NT2/D1 (cell line): ENCODE data around the gene C10orf120.

Experiments
- SUZ12 ChIP-seq: IDR thresholded peaks from 2 replicates; pipeline ENCODE4 v1.6.1; 2011; ENCODE audit not compliant: insufficient read length, insufficient read depth; ENCODE audit errors: extremely low read depth
- YY1 ChIP-seq: IDR thresholded peaks from 2 replicates; pipeline ENCODE4 v1.6.1; 2011; ENCODE audit not compliant: insufficient read length, insufficient read depth
- ZNF274 ChIP-seq: IDR thresholded peaks from 2 replicates; pipeline ENCODE4 v1.6.1; 2011; ENCODE audit warnings: mild to moderate bottlenecking, low read depth, low read length

DNA sequence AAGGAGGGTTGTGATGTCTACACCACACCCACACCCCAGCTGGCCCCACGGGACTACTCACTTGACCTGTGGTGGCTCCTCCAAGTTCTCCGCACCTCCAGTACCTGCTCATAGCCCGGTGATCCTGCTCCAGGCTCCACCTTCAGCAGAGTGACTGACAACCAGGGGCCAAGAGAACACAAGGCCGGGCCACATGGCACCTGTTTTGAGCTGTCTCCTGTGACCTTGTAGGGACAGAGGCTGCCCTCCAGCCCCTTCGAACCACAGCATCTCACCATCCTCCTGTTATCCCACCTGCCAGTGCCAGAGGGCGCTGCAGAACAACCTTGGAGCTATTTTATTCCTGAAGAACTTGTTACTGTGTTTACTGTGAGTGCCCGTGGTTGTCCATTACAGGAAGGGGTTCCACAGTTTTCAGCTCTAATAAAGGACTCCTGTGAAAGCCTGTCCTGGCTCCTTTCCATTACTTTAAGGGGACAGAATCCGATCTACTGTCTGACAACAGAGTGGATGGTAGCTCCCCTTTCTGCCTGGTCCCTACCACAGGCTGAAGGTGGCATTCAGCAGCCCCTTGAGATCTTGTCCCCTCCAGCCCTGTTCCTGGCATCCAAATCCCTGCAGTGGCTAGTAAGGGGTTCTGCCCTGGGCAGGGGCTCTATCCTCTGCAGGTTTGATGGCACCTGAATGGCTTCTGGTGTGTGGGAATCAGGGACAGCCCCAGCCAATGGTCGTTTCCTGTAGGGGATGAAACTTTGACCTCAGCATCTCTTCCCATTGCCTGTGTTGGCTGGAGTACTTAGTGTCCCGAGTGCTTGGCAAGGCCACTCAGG, 50.8 kb downstream of the C10orf120 start:
- no peak for TF ChIP-seq YY1
- TF ChIP-seq ZNF274: no peak
- no peak for TF ChIP-seq SUZ12
